Stomach (tissue), 4 donors: ENCODE measurements around the gene RASSF1.

Experiments used
- CTCF ChIP-seq, 7 experiments: fragments of 450-650 bp in 4 of 7; fragments of 200-600 bp in 3 of 7; sonication (generic) in 3 of 7; IDR thresholded peaks; one replicate each; pipeline ENCODE4 v1.5.1; 2016 to 2019; ENCODE audit warnings: antibody characterized with exemption in 7 of 7, control low read depth in 2 of 7, mild to moderate bottlenecking in 1 of 7
- EP300 ChIP-seq: sonication (generic); formaldehyde crosslinking; IDR thresholded peaks from one replicate; pipeline ENCODE4 v1.6.1; 2017; ENCODE audit warnings: antibody characterized with exemption
- POLR2A ChIP-seq, 4 donors: fragments of 450-650 bp; IDR thresholded peaks; one replicate each; pipeline ENCODE4 v1.6.1; 2016; ENCODE audit warnings: antibody characterized with exemption in 4 of 4, control low read depth in 2 of 4, mild to moderate bottlenecking in 1 of 4, moderate library complexity in 1 of 4

GRCh38 chr3:50331364-50331907 lies 9.2 kb downstream of the RASSF1 start:
- TF ChIP-seq CTCF (IDR thresholded peaks at IDR 0.05) (no peak), POLR2A (IDR thresholded peaks at IDR 0.05) (no peak), EP300 (no peak)
